ENCODE results near the gene CAND2. TPM values are rescaled to one million over a fixed set of nuclear protein-coding genes. Genes with fewer than 3 reads are reported as not detected.

The CAND2 gene
- total RNA-seq, 2 donors from 2014 or later, result 0.72 to 2.2 TPM

GRCh38 chr3:12813967-12814366, 17.5 kb downstream of the CAND2 start:
- Histone ChIP-seq H3K4me1 (no peaks in the 10 kb centered on the region), H3K36me3 (no peaks in the 10 kb centered on the region), H3K27me3 (no peaks in the 10 kb centered on the region), H3K9ac (ENCODE audit: low read depth in 2 of 2, low read length in 2 of 2) (no peak overlapping the region), H3K27ac (no peak overlapping the region), H3K4me3 (no peak overlapping the region), H3K9me3 (no peaks in the 10 kb centered on the region)
- intact Hi-C loops (cut with DNase I), result no loop called here
- no peak for TF ChIP-seq CTCF (IDR thresholded peaks at IDR 0.05)
- no peak for DNase-seq

- H3K9ac ChIP-seq (ENCODE audit: low read depth in 2 of 2, low read length in 2 of 2), result no peak overlapping the region
- H3K27me3 ChIP-seq, result no peaks in the 10 kb centered on the region
- no peak overlapping the region for H3K4me3 ChIP-seq
- no peaks in the 10 kb centered on the region for H3K36me3 ChIP-seq
- no peaks in the 10 kb centered on the region for H3K9me3 ChIP-seq
- TF ChIP-seq CTCF (IDR thresholded peaks at IDR 0.05), result no peak
- no peaks in the 10 kb centered on the region for H3K4me1 ChIP-seq
- no peak overlapping the region for H3K27ac ChIP-seq
- no peak for DNase-seq
- intact Hi-C loops (cut with DNase I), result no loop called here
Observed at GRCh38 chr3:12815078-12815477, 18.6 kb downstream of the CAND2 start.

GRCh38 chr3:12815719-12816118, 19.2 kb downstream of the CAND2 start:
- Histone ChIP-seq H3K9me3 (no peaks in the 10 kb centered on the region), H3K27me3 (no peaks in the 10 kb centered on the region), H3K9ac (ENCODE audit: low read depth in 2 of 2, low read length in 2 of 2) (no peak overlapping the region), H3K27ac (no peak overlapping the region), H3K4me3 (no peak overlapping the region), H3K36me3 (no peaks in the 10 kb centered on the region), H3K4me1 (no peaks in the 10 kb centered on the region)
- DNase-seq, result no peak
- intact Hi-C loops (cut with DNase I), result no loop called here
- no peak for TF ChIP-seq CTCF (IDR thresholded peaks at IDR 0.05)

DNA sequence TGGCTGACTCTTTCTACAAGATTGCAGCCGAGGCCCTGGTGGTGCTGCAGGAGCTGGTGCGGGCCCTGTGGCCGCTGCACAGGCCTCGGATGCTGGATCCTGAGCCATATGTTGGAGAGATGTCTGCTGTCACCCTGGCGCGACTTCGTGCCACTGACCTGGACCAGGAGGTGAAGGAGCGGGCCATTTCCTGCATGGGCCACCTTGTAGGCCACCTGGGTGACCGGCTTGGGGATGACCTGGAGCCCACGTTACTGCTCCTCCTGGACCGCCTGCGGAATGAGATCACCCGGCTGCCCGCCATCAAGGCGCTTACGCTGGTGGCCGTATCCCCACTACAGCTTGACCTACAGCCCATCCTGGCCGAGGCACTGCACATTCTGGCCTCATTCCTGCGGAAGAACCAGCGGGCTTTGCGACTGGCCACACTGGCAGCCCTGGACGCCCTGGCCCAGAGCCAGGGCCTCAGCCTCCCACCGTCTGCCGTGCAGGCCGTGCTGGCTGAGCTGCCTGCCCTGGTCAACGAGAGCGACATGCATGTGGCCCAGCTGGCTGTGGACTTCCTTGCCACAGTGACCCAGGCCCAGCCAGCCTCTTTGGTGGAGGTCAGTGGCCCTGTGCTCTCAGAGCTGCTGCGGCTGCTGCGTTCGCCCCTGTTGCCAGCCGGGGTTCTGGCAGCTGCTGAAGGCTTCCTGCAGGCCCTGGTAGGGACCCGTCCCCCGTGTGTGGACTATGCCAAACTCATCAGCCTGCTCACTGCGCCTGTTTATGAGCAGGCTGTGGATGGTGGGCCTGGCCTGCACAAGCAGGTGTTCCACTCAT, 20.3 kb downstream of the CAND2 start:
- H3K36me3 ChIP-seq, result no peaks in the 10 kb centered on the region
- H3K9ac ChIP-seq (ENCODE audit: low read depth in 2 of 2, low read length in 2 of 2), result no peak overlapping the region
- intact Hi-C loops (cut with DNase I), result no loop called here
- no peaks in the 10 kb centered on the region for H3K9me3 ChIP-seq
- TF ChIP-seq CTCF (IDR thresholded peaks at IDR 0.05), result no peak
- no peaks in the 10 kb centered on the region for H3K27me3 ChIP-seq
- DNase-seq, result no peak
- H3K4me1 ChIP-seq, result no peaks in the 10 kb centered on the region
- no peak overlapping the region for H3K27ac ChIP-seq
- H3K4me3 ChIP-seq, result no peak overlapping the region

DNA sequence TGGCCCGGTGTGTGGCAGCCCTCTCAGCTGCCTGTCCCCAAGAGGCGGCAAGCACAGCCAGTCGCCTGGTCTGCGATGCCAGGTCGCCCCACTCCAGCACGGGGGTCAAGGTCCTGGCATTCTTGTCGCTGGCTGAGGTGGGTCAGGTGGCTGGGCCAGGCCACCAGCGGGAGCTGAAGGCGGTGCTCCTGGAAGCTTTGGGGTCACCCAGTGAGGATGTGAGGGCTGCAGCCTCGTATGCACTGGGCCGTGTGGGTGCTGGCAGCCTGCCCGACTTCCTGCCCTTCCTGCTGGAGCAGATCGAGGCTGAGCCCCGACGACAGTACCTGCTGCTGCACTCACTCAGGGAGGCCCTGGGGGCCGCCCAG, 20.8 kb downstream of the CAND2 start:
- no peaks in the 10 kb centered on the region for H3K27me3 ChIP-seq
- H3K27ac ChIP-seq, result no peak overlapping the region
- TF ChIP-seq CTCF (IDR thresholded peaks at IDR 0.05), result no peak
- no peak for DNase-seq
- intact Hi-C loops (cut with DNase I), result no loop called here
- no peaks in the 10 kb centered on the region for H3K36me3 ChIP-seq
- H3K9me3 ChIP-seq, result no peaks in the 10 kb centered on the region
- H3K4me1 ChIP-seq, result no peaks in the 10 kb centered on the region
- H3K4me3 ChIP-seq, result no peak overlapping the region
- H3K9ac ChIP-seq (ENCODE audit: low read depth in 2 of 2, low read length in 2 of 2), result no peak overlapping the region

All from colonic mucosa (tissue), 4 donors.